PC-3 (cell line): ENCODE results near the gene RAB6A. TPM values are rescaled to one million over a fixed set of nuclear protein-coding genes. Genes with fewer than 3 reads are reported as not detected.

Source experiments
- ATAC-seq: fragments of 200-7000 bp; cut with Tn5 transposase; 2 replicates; pipeline ENCODE4 v1.9.1; 2020; ENCODE audit warnings: mild to moderate bottlenecking, moderate library complexity
- BruUV-seq: library from RNA; stranded (reverse); fragments of 400-500 nt; replicated peaks from 2 replicates; lab custom pipeline; 2021; lab: Mats Ljungman, UMichigan
- CTCF ChIA-PET: fragments of 300-600 bp; sonication (Branson Sonifier 250); formaldehyde crosslinking; loops from one replicate; lab custom pipeline; 2022; ENCODE audit warnings: antibody characterized with exemption; lab: Charles Lee
- POLR2A ChIA-PET: fragments of 300-600 bp; sonication (Branson Sonifier 250); formaldehyde crosslinking; loops from one replicate; lab custom pipeline; 2022; ENCODE audit warnings: antibody characterized with exemption; ENCODE audit not compliant: unreplicated experiment; lab: Charles Lee
- DNase-seq: peaks from one replicate; pipeline ENCODE4 v3.0.0-alpha.2; 2015
- H2AFZ ChIP-seq: fragments of 300-600 bp; sonication (generic); 2 replicates; pipeline ENCODE4 v1.6.0; 2016; ENCODE audit warnings: antibody characterized with exemption, low read length
- H3F3A ChIP-seq: fragments of 300-600 bp; sonication (generic); one replicate; pipeline ENCODE4 v1.6.0; 2017; ENCODE audit warnings: antibody characterized with exemption, low read length, control low read depth, mild to moderate bottlenecking; ENCODE audit not compliant: unreplicated experiment
- H3K27ac ChIP-seq: fragments of 300-600 bp; sonication (generic); 2 replicates; pipeline ENCODE4 v1.5.1; 2016; ENCODE audit warnings: mild to moderate bottlenecking, low read length
- H3K27me3 ChIP-seq: fragments of 300-600 bp; sonication (generic); 2 replicates; pipeline ENCODE4 v1.6.1; 2016; ENCODE audit warnings: low read length, mixed read lengths
- H3K36me3 ChIP-seq: fragments of 300-600 bp; sonication (generic); 2 replicates; pipeline ENCODE4 v1.6.1; 2016; ENCODE audit warnings: low read depth, mixed run types, low read length, mixed read lengths
- H3K4me1 ChIP-seq: fragments of 300-600 bp; sonication (generic); 2 replicates; pipeline ENCODE4 v1.5.1; 2016; ENCODE audit warnings: low read length; ENCODE audit not compliant: insufficient read depth
- H3K4me2 ChIP-seq: fragments of 300-600 bp; sonication (generic); 2 replicates; pipeline ENCODE4 v1.6.0; 2016; ENCODE audit warnings: low read length
- H3K4me3 ChIP-seq: fragments of 300-600 bp; sonication (generic); 2 replicates; pipeline ENCODE4 v1.5.1; 2016; ENCODE audit warnings: mild to moderate bottlenecking, low read length, mixed read lengths
- H3K79me2 ChIP-seq: fragments of 300-600 bp; sonication (generic); 2 replicates; pipeline ENCODE4 v1.6.1; 2017; ENCODE audit warnings: low read length, mixed read lengths
- H3K9ac ChIP-seq: fragments of 300-600 bp; sonication (generic); 2 replicates; pipeline ENCODE4 v1.6.0; 2016; ENCODE audit warnings: mild to moderate bottlenecking, low read length
- H3K9me2 ChIP-seq: fragments of 300-600 bp; sonication (generic); replicated peaks from 2 replicates; pipeline ENCODE4 v1.6.1; 2016; ENCODE audit warnings: mixed run types, low read length, mixed read lengths
- H3K9me3 ChIP-seq: fragments of 300-600 bp; sonication (generic); 2 replicates; pipeline ENCODE4 v1.6.1; 2016; ENCODE audit warnings: low read length, mixed read lengths
- H4K20me1 ChIP-seq: fragments of 300-600 bp; sonication (generic); 2 replicates; pipeline ENCODE4 v1.6.1; 2016; ENCODE audit warnings: low read length, mixed read lengths
- EZH2 ChIP-seq: fragments of 300-600 bp; sonication (generic); IDR thresholded peaks from one replicate; pipeline ENCODE4 v1.6.1; 2017; ENCODE audit warnings: antibody characterized with exemption, mild to moderate bottlenecking, low read length; ENCODE audit not compliant: unreplicated experiment
- EZH2phosphoT487 ChIP-seq: fragments of 300-600 bp; sonication (generic); IDR thresholded peaks from 2 replicates; pipeline ENCODE4 v1.6.1; 2018; ENCODE audit warnings: mild to moderate bottlenecking, antibody characterized with exemption, low read length, borderline replicate concordance
- intact Hi-C: fragments of 100-400 bp; cut with micrococcal nuclease; formaldehyde crosslinking; loops from 2 replicates; pipeline ENCODE4 v1.9.0; 2023
- total RNA-seq: library from RNA; depleted of rRNA; stranded (reverse); fragments of >200 nt; gene quantifications from 2 replicates; pipeline ENCODE4 v1.2.3, GENCODE V29; 2014
- TF ChIP-seq, protein P1 (sequence below): fragments of 300-600 bp; sonication (generic); conservative IDR thresholded peaks from 2 replicates; pipeline ENCODE4 v1.5.1; 2017; ENCODE audit warnings: antibody characterized with exemption, low read depth, mild to moderate bottlenecking, low read length

Gene RAB6A
- total RNA-seq, 1 experiment from 2014 or later = 97.9 TPM

DNA sequence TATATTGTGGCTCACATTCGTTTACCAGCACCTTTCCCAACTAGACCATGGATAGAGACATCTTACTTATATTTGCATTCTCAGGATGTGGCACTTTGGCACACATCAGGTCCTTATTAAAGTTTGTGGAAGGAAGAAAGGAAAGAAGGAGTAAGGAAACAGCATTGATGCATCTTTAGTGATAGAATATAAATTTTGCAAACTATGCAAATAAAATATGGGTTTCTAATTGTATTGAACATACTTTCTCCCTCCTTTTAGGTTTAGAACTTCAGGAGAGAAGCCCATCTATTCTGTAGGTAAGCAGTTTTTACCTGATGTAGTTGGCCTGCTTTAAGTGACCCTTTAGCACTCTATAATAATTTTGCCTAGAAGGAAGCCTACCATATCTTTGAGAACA, 47.2 kb upstream of the RAB6A start:
- no peaks in the 10 kb centered on the region for H3K9me2 ChIP-seq
- H3K36me3 ChIP-seq = peaks cover 3% of the 10 kb centered on the region; the same call in 1 of the 2 replicates
- no peak overlapping the region for H2AFZ ChIP-seq
- no peaks in the 10 kb centered on the region for H3K4me1 ChIP-seq
- ATAC-seq (no peak), DNase-seq (no peak)
- H3F3A ChIP-seq = no peaks in the 10 kb centered on the region
- intact Hi-C loops = no loop called here
- H3K79me2 ChIP-seq = 0 out of 2 replicates have a peak, but pooled peaks cover 8% of the 10 kb centered on the region
- no TSS peak for BruUV-seq
- TF ChIP-seq EZH2phosphoT487 (no peak), EZH2 (no peak)
- TF ChIP-seq, protein P1, sequence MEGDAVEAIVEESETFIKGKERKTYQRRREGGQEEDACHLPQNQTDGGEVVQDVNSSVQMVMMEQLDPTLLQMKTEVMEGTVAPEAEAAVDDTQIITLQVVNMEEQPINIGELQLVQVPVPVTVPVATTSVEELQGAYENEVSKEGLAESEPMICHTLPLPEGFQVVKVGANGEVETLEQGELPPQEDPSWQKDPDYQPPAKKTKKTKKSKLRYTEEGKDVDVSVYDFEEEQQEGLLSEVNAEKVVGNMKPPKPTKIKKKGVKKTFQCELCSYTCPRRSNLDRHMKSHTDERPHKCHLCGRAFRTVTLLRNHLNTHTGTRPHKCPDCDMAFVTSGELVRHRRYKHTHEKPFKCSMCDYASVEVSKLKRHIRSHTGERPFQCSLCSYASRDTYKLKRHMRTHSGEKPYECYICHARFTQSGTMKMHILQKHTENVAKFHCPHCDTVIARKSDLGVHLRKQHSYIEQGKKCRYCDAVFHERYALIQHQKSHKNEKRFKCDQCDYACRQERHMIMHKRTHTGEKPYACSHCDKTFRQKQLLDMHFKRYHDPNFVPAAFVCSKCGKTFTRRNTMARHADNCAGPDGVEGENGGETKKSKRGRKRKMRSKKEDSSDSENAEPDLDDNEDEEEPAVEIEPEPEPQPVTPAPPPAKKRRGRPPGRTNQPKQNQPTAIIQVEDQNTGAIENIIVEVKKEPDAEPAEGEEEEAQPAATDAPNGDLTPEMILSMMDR = no peak
- H3K27me3 ChIP-seq = no peaks in the 10 kb centered on the region
- POLR2A ChIA-PET = no interaction called here
- no peak overlapping the region for H3K9ac ChIP-seq
- no peaks in the 10 kb centered on the region for H4K20me1 ChIP-seq
- no peak overlapping the region for H3K27ac ChIP-seq
- H3K9me3 ChIP-seq = no peaks in the 10 kb centered on the region
- no peak overlapping the region for H3K4me2 ChIP-seq
- no peak overlapping the region for H3K4me3 ChIP-seq
- CTCF ChIA-PET = no interaction called here

DNA sequence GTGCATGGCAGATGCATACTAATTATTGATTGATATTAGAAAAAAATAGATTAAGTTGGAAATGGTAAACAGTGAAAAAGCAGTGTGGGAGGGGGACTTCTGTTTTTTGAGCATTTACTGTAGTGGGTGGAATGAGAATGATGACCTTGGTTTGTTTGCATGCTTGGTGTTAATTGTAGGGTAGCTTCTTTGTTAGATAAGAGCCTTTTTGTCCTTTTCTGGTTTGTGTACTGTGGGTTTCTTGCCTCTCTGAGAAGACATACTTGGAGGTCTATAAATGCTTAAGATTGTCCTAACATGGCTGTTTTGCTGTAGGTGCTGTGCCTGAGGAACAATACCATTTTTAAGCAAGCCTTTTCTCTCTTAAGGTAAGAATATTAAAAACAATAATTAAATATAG, 43.8 kb upstream of the RAB6A start:
- ATAC-seq = no peak
- H3K4me2 ChIP-seq = no peak overlapping the region
- no peak overlapping the region for H2AFZ ChIP-seq
- BruUV-seq = no TSS peak
- no peaks in the 10 kb centered on the region for H3K9me3 ChIP-seq
- H4K20me1 ChIP-seq = no peaks in the 10 kb centered on the region
- no peaks in the 10 kb centered on the region for H3K4me1 ChIP-seq
- H3K27me3 ChIP-seq = no peaks in the 10 kb centered on the region
- no peak overlapping the region for H3K9ac ChIP-seq
- H3K9me2 ChIP-seq = no peaks in the 10 kb centered on the region
- no peak overlapping the region for H3K4me3 ChIP-seq
- DNase-seq = no peak
- H3F3A ChIP-seq = no peaks in the 10 kb centered on the region
- H3K79me2 ChIP-seq = 0 out of 2 replicates have a peak, but pooled peaks cover 8% of the 10 kb centered on the region
- CTCF ChIA-PET = no interaction called here
- POLR2A ChIA-PET = no interaction called here
- H3K27ac ChIP-seq = no peak overlapping the region
- intact Hi-C loops = no loop called here
- H3K36me3 ChIP-seq = peaks cover 3% of the 10 kb centered on the region; the same call in 1 of the 2 replicates
- TF ChIP-seq EZH2 = no peak

DNA sequence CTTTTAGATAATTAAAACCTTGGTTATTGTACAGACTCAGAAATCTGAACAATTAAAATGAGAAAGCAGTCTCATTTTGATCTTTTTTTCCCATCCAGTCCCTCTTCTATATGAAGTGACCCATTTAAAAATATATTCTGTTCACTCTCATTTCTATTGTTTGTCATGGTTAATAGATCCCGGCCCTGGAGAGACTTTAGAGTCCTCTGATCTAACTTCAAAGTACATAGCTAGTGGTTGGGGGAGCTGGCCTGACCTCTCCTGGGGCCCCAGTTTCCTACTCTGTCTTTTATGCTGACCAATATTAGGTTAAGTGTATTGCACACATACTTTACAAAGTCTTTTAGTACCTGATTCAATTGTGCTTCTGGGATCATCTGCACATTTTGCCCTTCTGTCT, 40.3 kb upstream of the RAB6A start:
- Histone ChIP-seq H3F3A (no peaks in the 10 kb centered on the region), H2AFZ (no peak overlapping the region), H3K9me2 (no peaks in the 10 kb centered on the region), H3K4me2 (no peak overlapping the region), H3K9ac (no peak overlapping the region), H4K20me1 (no peaks in the 10 kb centered on the region), H3K4me3 (no peak overlapping the region), H3K9me3 (no peaks in the 10 kb centered on the region), H3K36me3 (no peaks in the 10 kb centered on the region), H3K27ac (no peak overlapping the region), H3K27me3 (no peaks in the 10 kb centered on the region), H3K4me1 (no peaks in the 10 kb centered on the region), H3K79me2 (peaks cover 8% of the 10 kb centered on the region; the same call in 1 of the 2 replicates)
- no TSS peak for BruUV-seq
- ChIA-PET CTCF (no interaction called here), POLR2A (no interaction called here)
- intact Hi-C loops = no loop called here
- no peak for DNase-seq
- TF ChIP-seq EZH2 (no peak), EZH2phosphoT487 (no peak)
- TF ChIP-seq, protein P1 = no peak
- no peak for ATAC-seq
